ENCODE results near the gene IGF2BP2.

GRCh38 chr3:185661772-185662171 is 163.1 kb downstream of the IGF2BP2 start:
- TF ChIP-seq POLR2A (IDR thresholded peaks at IDR 0.05; ENCODE audit: low read length) (no peak), GATA1 (IDR thresholded peaks at IDR 0.05; ENCODE audit: low read depth, low read length) (no peak)
